Stimulated activated CD8-positive, alpha-beta memory T cell treated with anti-CD3 and anti-CD28 coated beads, Interleukin-12 subunit alpha, Interleukin-12 subunit beta, amount 100 ng/mL, for 24 hours (primary cell): ENCODE results near the gene MFSD11.
"Not testable (repeated sequence)": the region's sequence is repeated elsewhere in the genome, so short reads cannot be mapped to it uniquely, and the experiment has no call there.

Experiments used
- DNase-seq: peaks from one replicate; pipeline ENCODE4 v3.0.0-alpha.2; 2020; ENCODE audit errors: extremely low read depth

MFSD11 gene

DNA sequence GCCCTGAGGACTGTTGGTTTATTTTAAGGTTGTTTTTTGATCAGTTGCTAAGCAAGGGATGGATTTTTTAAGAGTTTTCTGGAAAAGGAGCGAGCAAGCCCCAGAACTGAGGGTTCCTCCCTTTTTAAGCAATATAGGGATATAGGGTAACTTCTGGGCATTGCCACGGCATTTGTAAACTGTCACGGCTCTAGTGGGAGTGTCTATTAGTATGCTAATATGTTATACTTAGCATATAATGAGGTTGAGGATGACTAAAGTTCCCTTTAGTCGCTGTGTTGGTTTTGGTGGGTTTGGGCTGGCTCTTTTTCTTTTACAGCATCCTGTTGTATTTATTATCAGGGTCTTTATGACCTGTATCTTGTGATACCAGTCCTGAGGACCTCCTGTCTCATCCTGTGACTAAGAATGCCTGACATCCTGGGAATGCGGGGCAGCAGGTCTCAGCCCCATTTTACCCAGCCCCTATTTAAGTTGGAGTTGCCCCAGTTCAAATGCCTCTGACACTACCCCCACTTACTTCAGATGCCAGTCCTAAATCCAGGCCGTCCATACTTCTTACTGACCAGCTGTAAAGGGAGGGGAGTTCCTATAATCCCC lies 59.4 kb downstream of the MFSD11 start:
- no peak for DNase-seq

DNA sequence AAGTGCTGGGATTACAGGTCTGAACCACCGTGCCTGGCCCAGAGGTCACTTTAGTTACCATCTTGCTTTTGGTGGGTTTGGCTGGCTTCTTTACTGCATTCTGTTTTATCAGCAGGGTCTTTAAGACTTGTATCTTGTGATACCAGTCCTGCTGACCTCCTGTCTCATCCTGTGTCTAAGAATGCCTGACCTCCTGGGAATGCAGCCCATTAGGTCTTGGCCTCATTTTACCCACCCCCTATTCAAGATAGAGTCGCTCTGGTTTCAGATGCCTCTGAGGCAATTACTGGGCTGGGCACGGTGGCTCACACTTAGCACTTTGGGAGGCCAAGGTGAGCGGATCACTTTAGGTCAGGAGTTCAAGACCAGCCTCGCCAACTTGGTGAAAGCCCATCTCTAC lies 63.8 kb downstream of the MFSD11 start:
- no peak for DNase-seq

DNA sequence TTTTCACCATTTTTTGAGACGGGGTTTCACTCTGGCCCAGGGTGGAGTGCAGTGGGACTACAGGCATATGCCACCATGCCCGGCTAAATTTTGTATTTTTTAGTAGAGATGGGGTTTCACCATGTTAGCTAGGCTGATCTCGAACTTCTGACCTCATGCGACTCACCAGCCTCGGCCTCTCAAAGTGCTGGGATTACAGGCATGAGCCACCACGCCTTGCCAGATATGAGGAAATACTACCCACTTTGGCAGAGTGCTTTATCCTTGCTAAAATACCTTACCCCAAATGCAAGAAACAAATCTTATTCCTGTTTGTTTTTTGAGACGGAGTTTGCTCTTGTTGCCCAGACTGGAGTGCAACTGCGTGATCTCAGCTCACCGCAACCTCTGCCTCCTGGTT lies 67.4 kb downstream of the MFSD11 start:
- DNase-seq, result no peak

DNA sequence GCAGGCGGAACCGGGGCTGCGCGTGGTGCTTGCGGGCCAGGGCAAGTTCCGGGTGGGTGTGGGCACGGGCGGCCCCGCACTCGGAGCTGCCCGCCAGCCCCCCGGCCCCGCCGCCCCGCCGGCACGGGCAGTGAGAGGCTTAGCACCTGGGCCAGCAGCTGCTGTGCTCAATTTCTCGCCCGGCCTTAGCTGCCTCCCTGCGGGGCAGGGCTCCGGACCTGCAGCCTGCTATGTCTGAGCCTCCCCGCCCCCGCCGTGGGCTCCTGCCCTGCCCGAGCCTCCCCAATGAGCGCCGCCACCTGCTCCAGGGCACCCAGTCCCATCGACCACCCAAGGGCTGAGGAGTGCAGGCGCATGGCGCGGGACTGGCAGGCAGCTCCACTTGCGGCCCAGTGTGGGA lies 68.2 kb downstream of the MFSD11 start:
- DNase-seq, result not testable (repeated sequence)

DNA sequence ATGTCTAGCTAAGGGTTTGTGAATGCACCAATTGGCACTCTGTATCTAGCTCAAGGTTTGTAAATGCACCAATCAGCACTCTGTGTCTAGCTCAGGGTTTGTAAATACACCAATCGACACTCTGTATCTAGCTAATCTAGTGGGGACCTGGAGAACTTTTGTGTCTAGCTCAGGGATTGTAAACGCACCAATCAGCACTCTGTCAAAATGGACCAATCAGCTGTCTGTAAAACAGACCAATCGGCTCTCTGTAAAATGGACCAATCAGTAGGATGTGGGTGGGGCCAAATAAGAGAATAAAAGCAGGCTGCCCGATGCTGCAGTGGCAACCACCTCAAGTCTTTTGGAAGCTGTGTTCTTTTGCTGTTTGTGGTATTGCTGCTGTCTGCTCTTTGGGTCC lies 68.8 kb downstream of the MFSD11 start:
- DNase-seq, result not testable (repeated sequence)

DNA sequence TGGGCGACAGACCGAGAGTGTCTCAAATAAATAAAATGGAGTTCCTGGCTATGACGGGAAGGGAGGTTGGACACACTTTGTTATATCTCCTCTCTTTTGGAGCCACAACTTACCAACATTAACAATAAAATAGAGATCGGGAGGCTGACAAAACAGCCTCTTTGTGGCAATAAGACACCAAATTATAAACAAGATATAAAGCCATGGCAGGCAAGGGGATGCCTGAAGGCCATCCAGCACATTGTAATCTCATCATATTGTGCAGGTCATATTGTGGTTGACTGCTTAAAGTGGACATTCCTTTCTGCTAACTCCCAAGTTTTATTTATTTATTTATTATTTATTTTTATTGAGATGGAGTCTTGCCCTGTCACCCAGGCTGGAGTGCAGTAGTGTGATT lies 70.4 kb downstream of the MFSD11 start:
- no peak for DNase-seq

DNA sequence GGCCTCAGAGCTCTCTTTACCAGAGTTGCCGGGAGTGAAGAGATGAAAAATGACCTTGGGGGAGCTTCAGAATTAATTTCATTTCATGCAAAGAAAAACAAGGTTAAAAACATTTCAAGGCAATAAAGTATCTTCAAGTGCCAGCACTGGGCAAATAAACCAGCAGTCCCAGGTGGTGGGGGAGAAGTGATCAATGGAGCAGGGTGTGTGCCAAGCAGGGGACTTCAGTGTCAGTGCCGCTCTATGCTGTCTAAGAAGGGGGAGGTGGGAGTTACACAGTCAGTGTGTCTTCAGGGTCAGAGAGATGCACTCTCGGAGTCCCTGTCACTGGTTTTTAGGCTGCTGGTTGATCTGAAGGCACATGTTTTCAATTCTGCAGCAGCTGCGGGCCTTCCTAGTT lies 73.0 kb downstream of the MFSD11 start:
- no peak for DNase-seq

DNA sequence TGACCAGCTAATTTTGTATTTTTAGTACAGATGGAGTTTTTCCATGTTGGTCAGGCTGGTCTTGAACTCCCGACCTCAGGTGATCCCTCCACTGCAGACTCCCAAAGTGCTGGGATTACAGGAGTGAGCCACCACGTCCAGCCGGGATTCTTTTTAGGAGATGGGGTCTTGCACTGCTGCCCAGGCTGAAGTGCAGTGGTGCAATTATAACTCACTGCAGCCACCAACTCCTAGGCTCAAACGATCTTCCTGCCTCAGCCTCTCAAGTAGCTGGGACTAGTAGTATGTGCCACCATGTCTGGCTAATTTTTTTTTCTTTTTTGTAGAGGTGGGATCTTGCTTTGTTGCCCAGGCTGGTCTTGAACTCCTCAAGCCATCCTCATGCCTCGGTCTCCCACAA lies 73.9 kb downstream of the MFSD11 start:
- DNase-seq, result no peak

DNA sequence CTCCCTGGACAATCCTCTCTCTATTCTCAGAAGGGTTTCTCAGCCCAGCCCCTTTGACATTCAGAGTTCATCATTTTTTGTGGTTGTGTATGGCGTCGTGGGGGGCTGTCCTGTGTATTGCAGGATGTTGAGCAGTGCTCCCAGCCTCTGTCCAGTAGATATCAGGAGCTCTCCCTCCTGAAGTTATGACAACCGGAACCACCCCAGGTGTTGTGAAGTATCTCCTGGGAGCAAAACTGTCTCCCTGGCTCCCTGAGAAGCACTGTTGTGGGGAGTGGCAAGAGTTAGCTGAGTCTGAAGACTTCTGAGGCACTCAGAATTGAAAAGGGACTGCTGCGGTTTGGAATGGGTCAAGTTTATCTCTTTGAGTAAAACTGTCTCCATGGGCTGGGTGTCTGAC lies 74.3 kb downstream of the MFSD11 start:
- DNase-seq, result no peak

DNA sequence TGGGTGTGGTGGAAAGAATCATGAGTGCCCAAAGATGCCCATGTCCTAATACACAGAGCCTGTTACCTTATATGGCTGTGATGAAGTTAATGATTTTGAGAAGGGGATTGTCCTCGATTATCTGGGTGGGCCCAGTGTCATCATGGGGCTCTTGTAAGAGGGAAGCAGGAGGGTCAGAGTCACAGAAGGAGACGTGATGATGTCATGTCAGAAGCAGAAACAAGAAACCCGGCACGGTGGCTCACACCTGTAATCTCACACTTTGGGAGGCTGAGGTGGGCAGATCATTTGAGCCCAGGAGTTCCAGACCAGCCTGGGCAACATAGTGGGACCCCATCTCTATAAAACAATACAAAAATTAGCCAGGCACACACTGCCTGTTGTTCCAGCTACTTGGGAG lies 75.0 kb downstream of the MFSD11 start:
- no peak for DNase-seq

DNA sequence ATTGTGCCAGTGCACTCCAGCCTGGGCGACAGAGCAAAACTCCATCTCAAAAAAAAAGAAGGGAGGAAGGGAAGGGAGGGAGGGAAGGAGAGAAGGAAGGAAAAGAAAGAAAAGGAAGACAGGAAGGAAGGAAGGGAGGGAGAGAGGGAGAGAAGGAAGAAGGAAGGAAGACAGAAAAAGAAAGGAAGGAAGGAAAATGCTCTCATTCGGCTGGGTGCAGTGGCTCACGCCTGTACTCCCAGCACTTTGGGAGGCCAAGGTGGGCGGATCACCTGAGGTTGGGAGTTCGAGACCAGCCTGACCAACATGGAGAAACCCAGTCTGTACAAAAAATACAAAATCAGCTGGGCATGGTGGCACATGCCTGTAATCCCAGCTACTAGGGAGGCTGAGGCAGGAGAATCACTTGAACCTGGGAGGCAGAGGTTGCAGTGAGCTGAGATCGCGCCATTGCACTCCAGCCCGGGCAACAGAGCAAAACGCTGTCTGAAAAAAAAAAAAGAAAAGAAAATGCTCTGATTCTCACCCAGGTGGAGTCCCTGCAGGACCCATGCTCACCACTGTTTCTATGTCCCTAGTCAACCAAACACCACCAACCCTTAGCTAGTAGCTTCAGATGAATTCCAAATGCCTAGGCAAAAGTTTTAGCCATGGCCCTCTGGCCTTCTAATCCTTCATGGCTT lies 78.1 kb downstream of the MFSD11 start:
- not testable (repeated sequence) for DNase-seq

DNA sequence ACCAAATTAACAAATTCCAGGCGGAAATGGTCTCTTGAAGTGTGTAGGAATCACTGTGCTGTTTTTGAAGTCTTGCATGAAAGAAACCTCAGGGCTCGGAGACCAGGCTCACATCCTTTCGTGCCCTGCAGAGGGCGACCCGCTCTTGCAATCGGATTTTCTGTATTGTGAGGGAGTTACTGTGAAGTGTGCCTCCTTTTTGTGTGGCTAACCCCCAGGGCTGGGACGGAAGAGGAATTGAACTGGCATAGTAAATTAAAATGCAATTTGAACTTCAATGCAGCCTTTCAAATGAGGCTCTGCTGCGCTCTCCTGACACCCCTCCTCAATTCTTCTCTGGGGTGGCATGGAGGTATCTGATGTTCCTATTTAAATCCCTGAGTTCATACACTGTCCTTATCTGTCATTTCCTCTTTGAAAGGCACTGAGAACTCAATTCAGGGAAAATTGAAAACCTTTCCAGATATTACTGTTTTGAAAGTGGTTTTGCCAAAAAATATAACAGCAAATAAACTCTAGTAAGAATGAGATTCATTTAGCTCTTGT lies 78.7 kb downstream of the MFSD11 start:
- no peak for DNase-seq

DNA sequence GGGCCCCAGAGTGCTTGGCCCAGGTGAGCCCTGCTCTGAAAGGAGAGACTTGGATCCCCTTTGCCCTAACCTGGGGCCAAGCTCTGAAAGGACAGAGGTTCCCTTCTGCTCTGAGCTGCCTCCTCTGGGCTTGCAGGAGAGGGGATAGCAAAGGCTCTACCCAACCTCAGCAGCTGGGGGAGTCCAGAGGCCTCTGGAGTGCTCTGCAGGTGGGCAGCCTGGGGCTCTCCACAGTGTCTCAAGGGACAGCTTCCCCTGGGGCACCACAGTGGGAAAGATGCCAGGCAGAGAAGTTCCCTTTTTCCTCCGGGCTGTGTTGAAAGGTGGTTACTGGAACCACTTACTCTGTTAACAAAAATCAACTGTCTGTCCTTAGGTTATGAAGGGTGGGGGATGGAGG lies 82.1 kb downstream of the MFSD11 start:
- DNase-seq, result no peak

DNA sequence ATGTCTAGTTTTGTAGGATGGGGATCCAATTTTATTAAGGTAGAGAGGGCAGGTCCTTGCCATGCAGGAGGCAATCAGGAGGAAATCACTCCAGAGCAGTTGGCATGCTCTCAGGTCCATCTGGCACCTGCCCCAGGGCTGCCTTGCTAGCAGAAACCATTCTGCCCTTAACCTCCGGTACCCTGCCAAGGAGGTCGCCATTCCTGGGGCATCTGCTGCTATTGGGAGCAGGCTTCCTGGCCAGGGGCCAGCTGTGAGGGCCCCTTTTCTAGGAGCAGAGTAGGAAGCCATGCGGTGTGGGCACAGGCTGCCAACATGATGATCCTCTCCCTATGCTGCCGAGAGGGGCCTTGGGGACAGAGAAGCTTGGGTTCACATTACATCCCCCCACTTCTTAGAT lies 82.6 kb downstream of the MFSD11 start:
- no peak for DNase-seq

DNA sequence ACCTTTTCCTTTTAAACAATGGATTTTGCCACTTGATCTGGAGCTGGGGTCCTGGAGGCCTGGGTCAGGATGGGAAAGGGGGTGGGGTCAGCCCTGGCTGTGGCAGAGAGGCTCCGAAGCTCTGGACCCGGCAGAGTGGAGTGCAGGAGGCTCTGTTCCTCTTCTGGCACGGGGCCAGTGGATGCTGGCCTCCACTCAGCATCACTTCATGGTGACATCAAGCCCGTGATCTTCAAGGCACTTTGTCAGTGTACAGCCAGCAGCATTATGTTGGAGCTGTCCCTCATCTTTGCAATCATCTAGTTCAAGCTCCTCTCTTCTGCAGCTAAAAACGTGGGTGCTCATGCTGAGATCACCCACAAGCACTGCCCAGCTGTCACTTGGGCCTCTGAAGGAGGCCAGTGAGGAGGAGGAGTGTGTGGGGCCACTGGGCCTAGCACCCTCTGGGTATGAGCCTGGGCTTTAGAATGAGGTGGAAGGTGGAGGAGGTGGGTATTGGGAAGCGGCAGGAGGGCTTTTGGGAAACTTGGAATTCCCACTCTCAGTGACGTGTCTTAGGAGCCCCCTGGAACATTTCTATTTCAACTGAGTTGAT lies 84.4 kb downstream of the MFSD11 start:
- no peak for DNase-seq

DNA sequence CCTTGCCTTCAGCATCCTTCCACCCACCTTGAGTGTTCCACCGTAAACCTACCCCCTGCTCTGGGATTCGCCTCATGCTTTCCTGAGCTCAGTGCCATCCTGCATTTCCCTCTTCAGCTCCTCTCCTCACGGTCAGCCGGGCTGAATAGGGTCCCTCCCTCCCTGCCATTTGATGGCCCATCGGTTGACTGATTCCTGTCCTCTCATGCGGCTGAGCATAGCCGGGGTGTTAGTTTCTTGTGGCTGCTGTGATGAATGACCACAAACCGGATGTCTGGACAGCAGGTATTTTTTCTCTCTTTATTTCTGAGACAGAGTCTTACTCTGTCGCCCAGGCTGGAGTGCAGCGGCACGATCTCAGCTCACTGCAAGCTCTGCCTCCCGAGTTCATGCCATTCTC lies 86.2 kb downstream of the MFSD11 start:
- no peak for DNase-seq

DNA sequence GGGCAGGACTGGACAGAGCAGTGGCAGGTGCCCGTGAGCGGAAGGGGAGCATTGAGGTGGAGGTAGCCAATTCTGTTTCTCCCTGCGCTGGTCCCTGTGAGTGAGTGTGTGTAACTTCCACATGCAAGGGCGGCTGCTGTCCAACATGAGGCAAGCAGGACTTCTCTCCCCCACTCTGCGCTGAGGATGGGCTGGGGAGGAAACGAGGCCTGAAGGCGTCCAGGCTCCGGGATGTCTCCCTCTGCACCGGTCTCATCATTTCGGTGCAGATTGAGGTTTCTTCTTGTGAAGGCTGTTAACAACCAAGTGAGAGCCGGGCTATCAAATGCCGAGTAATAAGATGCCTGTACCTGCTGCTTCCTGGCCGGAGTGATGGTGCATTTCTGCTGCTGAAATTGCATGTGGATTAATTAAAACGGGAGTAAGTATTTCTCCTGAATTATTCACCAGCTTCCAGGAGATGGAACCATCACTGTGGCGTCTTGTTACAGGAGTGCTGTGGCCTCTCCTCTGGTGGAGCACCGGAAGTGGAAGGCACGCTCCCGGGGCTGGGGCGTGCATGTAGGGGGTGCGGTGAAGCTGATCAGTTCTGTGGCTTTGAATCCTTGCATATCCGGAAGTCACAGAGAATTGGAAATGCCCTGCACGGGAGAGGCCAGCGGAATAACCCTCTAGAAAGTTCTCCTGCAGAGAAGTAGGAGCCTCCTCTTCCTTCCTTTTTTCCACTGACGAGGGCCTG lies 88.6 kb downstream of the MFSD11 start:
- no peak for DNase-seq

DNA sequence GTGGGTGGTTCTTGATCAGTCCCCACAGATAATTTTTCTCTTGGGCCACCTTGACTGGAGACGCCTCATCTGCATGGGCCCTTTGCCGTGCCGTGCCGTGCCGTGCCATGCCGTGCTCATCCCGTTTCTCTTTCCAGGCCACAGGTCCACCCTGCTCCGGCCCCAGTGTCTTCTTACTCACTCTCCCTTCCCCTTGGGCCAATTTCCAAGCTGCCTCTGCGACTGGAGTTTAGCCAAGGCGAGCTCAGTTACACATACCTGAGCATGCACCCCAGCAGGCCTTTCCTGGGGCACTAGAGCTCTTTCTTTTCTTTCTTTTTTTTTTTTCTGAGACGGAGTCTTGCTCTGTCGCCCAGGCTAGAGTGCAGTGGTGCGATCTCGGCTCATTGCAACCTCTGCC lies 89.8 kb downstream of the MFSD11 start:
- DNase-seq, result no peak
